Measurements from ENCODE around the gene RABEP2. TPM values are rescaled to one million over a fixed set of nuclear protein-coding genes. Genes with fewer than 3 reads are reported as not detected.

Gene RABEP2
- total RNA-seq, 4 donors from 2014 or later = 18.9 to 30.2 (median 24.9) TPM

DNA sequence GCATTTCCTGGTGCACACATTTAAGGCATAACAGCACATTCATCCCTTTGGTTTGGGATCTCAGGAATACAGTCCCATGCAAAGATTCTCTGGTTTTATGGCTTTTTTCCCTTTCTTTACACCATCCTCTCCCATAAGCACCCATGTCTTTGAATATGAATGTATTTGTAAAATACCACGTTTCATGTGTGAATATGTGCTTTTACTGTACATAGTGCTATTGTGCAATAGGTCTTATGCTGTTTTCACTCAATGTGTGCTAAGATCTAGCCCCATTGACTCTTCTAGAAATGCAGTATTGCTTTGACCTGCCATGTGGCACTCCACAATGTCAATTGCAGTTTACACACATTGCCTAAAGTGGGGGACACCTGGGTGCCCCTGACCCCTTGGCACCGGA lies 39.5 kb upstream of the RABEP2 start:
- no peaks in the 10 kb centered on the region for H3K27me3 ChIP-seq
- H3K9me3 ChIP-seq = no peaks in the 10 kb centered on the region
- no peak overlapping the region for H3K27ac ChIP-seq
- TF ChIP-seq, protein P1, sequence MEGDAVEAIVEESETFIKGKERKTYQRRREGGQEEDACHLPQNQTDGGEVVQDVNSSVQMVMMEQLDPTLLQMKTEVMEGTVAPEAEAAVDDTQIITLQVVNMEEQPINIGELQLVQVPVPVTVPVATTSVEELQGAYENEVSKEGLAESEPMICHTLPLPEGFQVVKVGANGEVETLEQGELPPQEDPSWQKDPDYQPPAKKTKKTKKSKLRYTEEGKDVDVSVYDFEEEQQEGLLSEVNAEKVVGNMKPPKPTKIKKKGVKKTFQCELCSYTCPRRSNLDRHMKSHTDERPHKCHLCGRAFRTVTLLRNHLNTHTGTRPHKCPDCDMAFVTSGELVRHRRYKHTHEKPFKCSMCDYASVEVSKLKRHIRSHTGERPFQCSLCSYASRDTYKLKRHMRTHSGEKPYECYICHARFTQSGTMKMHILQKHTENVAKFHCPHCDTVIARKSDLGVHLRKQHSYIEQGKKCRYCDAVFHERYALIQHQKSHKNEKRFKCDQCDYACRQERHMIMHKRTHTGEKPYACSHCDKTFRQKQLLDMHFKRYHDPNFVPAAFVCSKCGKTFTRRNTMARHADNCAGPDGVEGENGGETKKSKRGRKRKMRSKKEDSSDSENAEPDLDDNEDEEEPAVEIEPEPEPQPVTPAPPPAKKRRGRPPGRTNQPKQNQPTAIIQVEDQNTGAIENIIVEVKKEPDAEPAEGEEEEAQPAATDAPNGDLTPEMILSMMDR (IDR thresholded peaks at IDR 0.05) = no peak
- TF ChIP-seq POLR2AphosphoS5 (IDR thresholded peaks at IDR 0.05) (no peak), POLR2A (IDR thresholded peaks at IDR 0.05) (no peak), EP300 (IDR thresholded peaks at IDR 0.05) (no peak)
- WGBS, 2 donors (ENCODE audit: low coverage in 1 of 2) = 78 to 81% methylated on average over 2 of the region's 2 CpGs
- ATAC-seq = no peak
- H3K4me3 ChIP-seq = no peak overlapping the region
- H3K4me1 ChIP-seq = no peaks in the 10 kb centered on the region
- H3K36me3 ChIP-seq = peaks cover 0 to 65% of the 10 kb centered on the region in 2 donors

DNA sequence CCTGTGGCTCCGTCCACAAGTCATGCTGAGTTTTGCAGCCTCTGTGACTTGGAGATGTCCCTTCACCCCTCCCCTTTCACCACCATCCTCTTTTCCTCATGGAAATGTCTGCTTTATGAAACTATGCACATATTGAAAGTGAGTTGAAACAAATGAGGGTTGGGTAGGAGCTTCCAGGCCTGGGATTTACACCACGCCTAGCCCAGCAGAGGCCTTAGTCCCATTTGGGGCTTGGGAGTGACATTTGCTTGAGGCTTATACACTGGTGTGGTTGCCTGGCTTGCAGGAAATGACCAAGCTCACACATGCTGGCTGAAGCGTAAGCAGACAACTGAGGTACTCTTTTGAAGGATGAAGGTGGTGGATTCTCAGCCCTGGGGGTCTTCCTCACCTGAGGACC lies 39.0 kb upstream of the RABEP2 start:
- ATAC-seq = no peak
- TF ChIP-seq EP300 (IDR thresholded peaks at IDR 0.05) (no peak), POLR2AphosphoS5 (IDR thresholded peaks at IDR 0.05) (no peak), POLR2A (IDR thresholded peaks at IDR 0.05) (no peak)
- TF ChIP-seq, protein P1 (IDR thresholded peaks at IDR 0.05) = no peak
- H3K9me3 ChIP-seq = no peaks in the 10 kb centered on the region
- no peak overlapping the region for H3K27ac ChIP-seq
- no peaks in the 10 kb centered on the region for H3K4me1 ChIP-seq
- H3K4me3 ChIP-seq = no peak overlapping the region
- WGBS, 2 donors (ENCODE audit: low coverage in 1 of 2) = 75 to 100% methylated on average over 1 of the region's 3 CpGs
- peaks cover 0 to 70% of the 10 kb centered on the region in 2 donors for H3K36me3 ChIP-seq
- no peaks in the 10 kb centered on the region for H3K27me3 ChIP-seq

DNA sequence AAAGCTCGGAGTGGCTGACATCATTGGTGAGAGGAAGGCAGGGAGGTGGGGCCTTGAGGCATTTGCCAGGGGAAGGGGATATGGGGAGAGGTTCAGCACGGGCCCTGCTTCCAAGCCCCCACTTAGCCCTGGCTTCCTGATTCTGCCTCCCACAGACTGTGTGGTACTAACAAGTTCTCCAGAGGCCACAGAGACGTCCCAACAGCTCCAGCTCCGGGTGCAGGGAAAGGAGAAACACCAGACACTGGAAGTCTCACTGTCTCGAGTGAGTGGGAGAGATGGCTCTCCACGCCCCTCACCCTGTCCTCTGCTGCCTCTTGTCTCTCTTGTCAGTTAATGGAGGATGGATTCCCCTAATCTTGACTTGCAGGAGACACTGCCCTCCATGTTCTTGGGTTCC lies 33.8 kb upstream of the RABEP2 start:
- Histone ChIP-seq H3K9me3 (no peaks in the 10 kb centered on the region), H3K27me3 (no peaks in the 10 kb centered on the region), H3K4me1 (no peaks in the 10 kb centered on the region), H3K4me3 (no peak overlapping the region), H3K36me3 (peaks cover 0 to 100% of the 10 kb centered on the region in 2 donors), H3K27ac (no peak overlapping the region)
- no peak for ATAC-seq
- WGBS, 2 donors (ENCODE audit: low coverage in 1 of 2) = 95% methylated on average over 6 of the region's 6 CpGs; no CpG with 5 or more reads in 1 of the 2 donors
- TF ChIP-seq, protein P1 (IDR thresholded peaks at IDR 0.05) = no peak

DNA sequence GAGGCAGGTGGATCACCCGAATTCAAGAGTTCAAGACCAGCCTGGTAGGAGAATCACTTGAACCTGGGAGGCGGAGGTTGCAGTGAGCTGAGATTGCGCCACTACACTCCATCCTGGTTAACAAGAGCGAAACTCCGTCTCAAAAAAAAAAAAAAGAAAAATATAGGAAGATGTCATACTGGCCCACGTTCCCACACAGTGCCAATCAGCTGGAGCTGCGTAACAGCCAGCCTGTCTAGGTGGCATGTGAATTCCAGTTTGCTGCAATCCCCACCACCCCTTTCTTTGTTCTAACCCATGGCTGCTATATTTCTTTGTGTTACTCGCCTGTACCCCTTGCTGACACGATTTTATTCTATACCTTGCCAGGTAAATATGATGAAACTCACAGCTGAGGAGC lies 33.2 kb upstream of the RABEP2 start:
- H3K9me3 ChIP-seq = no peaks in the 10 kb centered on the region
- H3K4me3 ChIP-seq = no peak overlapping the region
- TF ChIP-seq, protein P1 (IDR thresholded peaks at IDR 0.05) = no peak
- no peak for TF ChIP-seq EP300 (IDR thresholded peaks at IDR 0.05)
- no peak for TF ChIP-seq POLR2AphosphoS5 (IDR thresholded peaks at IDR 0.05)
- TF ChIP-seq POLR2A (IDR thresholded peaks at IDR 0.05) = no peak
- peaks cover 0 to 2% (median 0%) of the 10 kb centered on the region in 3 donors for H3K4me1 ChIP-seq
- H3K36me3 ChIP-seq = peaks cover 0 to 100% of the 10 kb centered on the region in 2 donors
- no peak for ATAC-seq
- 91 to 92% methylated on average over 8 of the region's 9 CpGs for WGBS, 2 donors (ENCODE audit: low coverage in 1 of 2)
- no peak overlapping the region for H3K27ac ChIP-seq
- H3K27me3 ChIP-seq = no peaks in the 10 kb centered on the region

DNA sequence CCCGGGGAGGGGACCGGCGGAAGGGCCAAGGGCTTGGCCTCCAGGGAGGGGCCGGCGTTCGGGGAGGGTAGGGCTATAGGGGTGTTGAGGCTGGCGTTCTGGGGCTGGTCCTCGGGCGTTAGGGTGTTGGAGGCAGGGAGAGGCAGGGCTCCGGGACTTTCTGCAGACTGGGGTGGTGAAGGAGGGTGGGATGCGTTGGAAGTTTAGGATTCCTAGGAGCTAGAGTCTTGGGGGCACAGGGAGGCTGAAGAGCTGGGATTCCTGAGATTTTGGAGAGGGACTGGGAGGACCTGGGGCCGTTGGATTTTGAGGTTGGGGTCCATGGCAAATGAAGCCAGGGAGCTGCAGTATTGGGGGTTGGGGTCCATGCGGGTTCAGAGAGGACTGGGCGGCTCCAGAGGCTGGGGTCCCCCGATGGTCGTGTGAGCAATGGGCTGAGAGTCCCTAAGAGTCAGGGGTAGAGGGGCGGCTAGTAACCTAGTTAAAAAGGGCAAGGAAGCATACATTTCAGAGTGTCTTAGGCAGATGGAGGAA lies 26.4 kb upstream of the RABEP2 start:
- H3K27me3 ChIP-seq = no peaks in the 10 kb centered on the region
- H3K27ac ChIP-seq = peak overlapping the region; percentile 44 to 90 (median 88)
- no peak for ATAC-seq
- peaks cover 0 to 43% of the 10 kb centered on the region in 2 donors for H3K36me3 ChIP-seq
- H3K4me1 ChIP-seq = peaks cover 0 to 28% (median 9%) of the 10 kb centered on the region in 3 donors
- TF ChIP-seq, protein P1 (IDR thresholded peaks at IDR 0.05) = no peak
- TF ChIP-seq POLR2AphosphoS5 (IDR thresholded peaks at IDR 0.05) = no peak
- no peak for TF ChIP-seq EP300 (IDR thresholded peaks at IDR 0.05)
- TF ChIP-seq POLR2A (IDR thresholded peaks at IDR 0.05) = no peak
- H3K9me3 ChIP-seq = no peaks in the 10 kb centered on the region
- WGBS, 2 donors (ENCODE audit: low coverage in 1 of 2) = 0 to 3% methylated on average over 4 to 7 of the region's 17 CpGs
- H3K4me3 ChIP-seq = peak overlapping the region; percentile 62 to 97

Measured in gastroesophageal sphincter (tissue), 4 donors.